HS-27A (cell line): Measurements from ENCODE around the gene ZNF335.
A peak's percentile ranks its signal among the peaks of the same experiment; 100 is the strongest.

Experiments used
- DNase-seq: peaks from one replicate; pipeline ENCODE4 v3.0.0-alpha.2; 2012; ENCODE audit warnings: low read depth, missing footprints

The ZNF335 gene

GRCh38 chr20:45951925-45952834 is 19.8 kb downstream of the ZNF335 start:
- no peak for DNase-seq

- no peak for DNase-seq
These were observed 21.7 kb downstream of the ZNF335 start for GRCh38 chr20:45950330-45950646.

- DNase-seq = no peak
These were observed 22.3 kb downstream of the ZNF335 start for GRCh38 chr20:45949542-45950329.

- DNase-seq = no peak
These were observed 23.1 kb downstream of the ZNF335 start for GRCh38 chr20:45948742-45949541.

- no peak for DNase-seq
These were observed 23.7 kb downstream of the ZNF335 start for GRCh38 chr20:45948261-45948733.

GRCh38 chr20:45947110-45947866 is 24.7 kb downstream of the ZNF335 start:
- DNase-seq = no peak

GRCh38 chr20:45946149-45946970 is 25.6 kb downstream of the ZNF335 start:
- DNase-seq = no peak

GRCh38 chr20:45945678-45946148 is 26.3 kb downstream of the ZNF335 start:
- DNase-seq = no peak

GRCh38 chr20:45944965-45945677 is 26.9 kb downstream of the ZNF335 start:
- no peak for DNase-seq

- no peak for DNase-seq
These were observed 27.6 kb downstream of the ZNF335 start for GRCh38 chr20:45944151-45944964.

GRCh38 chr20:45943613-45944012 is 28.4 kb downstream of the ZNF335 start:
- no peak for DNase-seq

- DNase-seq = no peak
These were observed 31.5 kb downstream of the ZNF335 start for GRCh38 chr20:45940469-45940868.

GRCh38 chr20:45940053-45940452 is 31.9 kb downstream of the ZNF335 start:
- DNase-seq = no peak

GRCh38 chr20:45938727-45939438 is 33.1 kb downstream of the ZNF335 start:
- DNase-seq = no peak

GRCh38 chr20:45937765-45938164 is 34.2 kb downstream of the ZNF335 start:
- DNase-seq = no peak

- no peak for DNase-seq
These were observed 36.5 kb downstream of the ZNF335 start for GRCh38 chr20:45935416-45936046.

GRCh38 chr20:45934586-45935415 is 37.2 kb downstream of the ZNF335 start, which contains the start of gene PCIF1:
TSS of gene PCIF1 (plus strand) at chr20:45934683. CDS start at chr20:45939000, 4,317 bp downstream.
- peak; percentile 98 for DNase-seq
